HUDEP-2 (cell line): ENCODE results near the gene CFAP251.
"Not testable (repeated sequence)": the region's sequence is repeated elsewhere in the genome, so short reads cannot be mapped to it uniquely, and the experiment has no call there.

Experiments used
- DNase-seq, 76 experiments: peaks; one replicate each; lab custom pipeline; 2025; ENCODE audit not compliant: unreplicated experiment in 76 of 76; lab: John Stamatoyannopoulos, UW

Gene CFAP251, protein sequence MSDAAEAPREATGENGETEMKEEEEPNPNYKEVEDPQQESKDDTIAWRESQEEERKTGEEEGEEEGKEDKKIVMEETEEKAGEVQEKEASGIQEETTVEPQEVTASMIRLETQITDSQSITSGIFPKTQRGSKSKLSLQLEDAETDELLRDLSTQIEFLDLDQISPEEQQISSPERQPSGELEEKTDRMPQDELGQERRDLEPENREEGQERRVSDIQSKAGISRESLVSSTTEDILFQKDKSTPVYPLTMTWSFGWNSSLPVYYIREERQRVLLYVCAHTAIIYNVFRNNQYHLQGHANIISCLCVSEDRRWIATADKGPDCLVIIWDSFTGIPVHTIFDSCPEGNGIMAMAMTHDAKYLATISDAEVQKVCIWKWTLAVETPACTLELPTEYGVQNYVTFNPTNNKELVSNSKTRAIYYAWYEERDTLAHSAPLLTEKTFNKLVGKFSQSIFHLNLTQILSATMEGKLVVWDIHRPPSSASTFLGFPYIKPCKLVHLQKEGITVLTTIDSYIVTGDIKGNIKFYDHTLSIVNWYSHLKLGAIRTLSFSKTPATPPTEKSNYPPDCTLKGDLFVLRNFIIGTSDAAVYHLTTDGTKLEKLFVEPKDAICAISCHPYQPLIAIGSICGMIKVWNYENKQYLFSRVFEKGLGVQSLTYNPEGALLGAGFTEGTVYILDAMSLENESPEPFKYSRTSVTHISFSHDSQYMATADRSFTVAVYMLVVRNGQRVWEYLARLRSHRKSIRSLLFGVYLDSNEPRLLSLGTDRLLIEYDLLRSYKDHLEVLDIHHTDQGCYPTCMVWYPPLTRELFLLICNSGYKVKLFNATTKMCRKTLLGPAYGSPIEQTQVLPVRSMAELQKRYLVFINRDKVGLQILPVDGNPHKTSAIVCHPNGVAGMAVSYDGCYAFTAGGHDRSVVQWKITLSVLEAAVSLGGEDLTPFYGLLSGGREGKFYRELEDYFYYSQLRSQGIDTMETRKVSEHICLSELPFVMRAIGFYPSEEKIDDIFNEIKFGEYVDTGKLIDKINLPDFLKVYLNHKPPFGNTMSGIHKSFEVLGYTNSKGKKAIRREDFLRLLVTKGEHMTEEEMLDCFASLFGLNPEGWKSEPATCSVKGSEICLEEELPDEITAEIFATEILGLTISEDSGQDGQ

GRCh38 chr12:121917950-121918678 lies at the start of gene CFAP251:
TSS of gene CFAP251 (plus strand) at chr12:121918592. CDS start at chr12:121921306, 2,714 bp downstream.
- DNase-seq = peak; percentile 26 to 98 (median 95)

- not testable (repeated sequence) for DNase-seq
These were observed 49.2 kb upstream of the CFAP251 start for GRCh38 chr12:121869229-121869628.

GRCh38 chr12:121871467-121871866 lies 46.9 kb upstream of the CFAP251 start:
- DNase-seq = peak in 75 of 76 experiments; percentile 63 to 98 (median 93)

GRCh38 chr12:121872546-121873215 lies 45.7 kb upstream of the CFAP251 start:
- DNase-seq = peak in 9 of 76 experiments; percentile 9 to 40 (median 16)

DNA sequence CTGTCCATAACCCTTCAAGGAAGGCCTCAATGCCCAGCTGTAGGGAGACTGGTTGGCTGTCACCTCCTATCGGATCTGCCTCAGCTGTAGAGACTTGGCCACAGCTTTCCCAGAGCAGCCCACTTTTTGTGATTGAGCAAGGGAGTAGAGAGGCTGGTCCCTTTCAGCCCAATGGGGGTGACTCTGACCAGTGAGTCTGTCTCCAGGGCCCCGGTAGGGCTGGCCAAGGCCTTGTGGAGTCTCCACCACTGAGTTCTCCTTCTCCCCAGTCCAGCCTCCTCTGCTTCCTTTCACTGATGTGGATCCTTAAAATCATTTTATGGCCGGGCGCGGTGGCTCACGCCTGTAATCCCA lies 45.2 kb upstream of the CFAP251 start:
- DNase-seq = no peak

DNA sequence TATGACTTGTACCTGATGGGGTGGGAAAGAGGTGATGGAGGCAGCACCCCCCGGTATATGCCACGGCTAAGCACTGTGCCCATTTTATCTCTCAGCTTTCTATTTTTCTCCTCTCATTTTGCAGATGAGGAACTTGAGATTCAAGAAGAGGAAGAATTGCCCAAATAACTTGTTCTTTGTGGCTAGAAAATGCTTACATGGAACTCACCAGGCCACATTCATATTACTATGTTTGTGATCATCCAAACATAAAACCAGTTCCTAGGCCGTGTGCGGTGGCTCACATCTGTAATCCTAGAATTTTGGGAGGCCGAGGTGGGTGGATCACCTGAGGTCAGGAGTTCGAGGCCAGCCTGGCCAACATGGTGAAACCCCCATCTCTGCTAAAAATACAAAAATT lies 44.3 kb upstream of the CFAP251 start:
- DNase-seq = no peak

- DNase-seq = no peak
These were observed 42.8 kb upstream of the CFAP251 start for GRCh38 chr12:121875582-121875981.

DNA sequence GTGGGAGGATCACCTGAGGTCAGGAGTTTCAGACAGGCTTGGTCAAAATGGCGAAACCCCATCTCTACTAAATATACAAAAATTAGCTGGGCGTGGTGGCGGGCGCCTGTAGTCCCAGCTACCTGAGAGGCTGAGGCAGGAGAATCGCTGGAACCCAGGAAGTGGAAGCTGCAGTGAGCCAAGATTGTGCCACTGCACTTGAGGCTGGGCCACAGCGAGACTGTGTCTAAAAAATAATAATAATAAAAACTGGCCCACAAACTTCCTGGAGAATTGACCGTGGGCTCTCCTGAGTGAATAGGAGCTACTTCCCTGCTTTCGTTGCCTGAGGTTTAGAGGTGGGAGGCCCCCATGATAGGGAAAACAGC lies 42.3 kb upstream of the CFAP251 start:
- not testable (repeated sequence) for DNase-seq

DNA sequence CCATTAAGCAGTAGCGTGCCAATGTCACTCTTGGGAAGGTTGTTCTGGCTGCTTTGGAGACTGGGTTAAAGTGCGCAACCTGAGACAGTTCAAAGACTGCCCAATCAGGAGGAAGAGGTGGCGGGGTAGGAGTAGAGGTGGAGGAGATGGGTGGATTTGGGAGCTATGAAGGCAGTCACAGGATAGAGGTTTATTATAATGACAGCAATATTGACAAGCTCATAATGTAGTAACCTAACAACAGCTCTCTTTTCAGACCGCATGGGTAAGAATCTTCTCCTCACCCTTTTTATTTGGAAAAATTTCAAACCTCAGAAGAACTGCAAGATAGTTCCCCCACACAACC lies 35.1 kb upstream of the CFAP251 start:
- DNase-seq = no peak

GRCh38 chr12:121885129-121885528 lies 33.3 kb upstream of the CFAP251 start:
- DNase-seq = not testable (repeated sequence)

DNA sequence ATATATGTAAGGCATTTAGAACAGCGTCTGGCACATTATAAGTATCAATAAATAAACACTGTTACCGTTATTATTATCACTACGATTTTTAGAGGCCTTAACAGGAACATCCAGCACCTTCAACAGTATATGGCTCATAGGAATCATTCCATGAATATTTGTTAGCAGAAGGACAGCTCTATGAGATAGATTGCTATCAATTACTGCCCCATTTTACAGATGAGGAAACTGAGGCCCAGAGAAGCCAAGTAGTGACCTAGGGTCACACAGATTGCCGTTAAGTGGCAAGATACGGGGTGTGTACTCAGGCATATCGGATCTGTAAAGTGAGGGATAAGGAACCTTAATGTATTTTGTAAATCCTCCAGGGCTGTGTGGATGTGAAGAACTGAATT lies 30.3 kb upstream of the CFAP251 start:
- no peak for DNase-seq

DNA sequence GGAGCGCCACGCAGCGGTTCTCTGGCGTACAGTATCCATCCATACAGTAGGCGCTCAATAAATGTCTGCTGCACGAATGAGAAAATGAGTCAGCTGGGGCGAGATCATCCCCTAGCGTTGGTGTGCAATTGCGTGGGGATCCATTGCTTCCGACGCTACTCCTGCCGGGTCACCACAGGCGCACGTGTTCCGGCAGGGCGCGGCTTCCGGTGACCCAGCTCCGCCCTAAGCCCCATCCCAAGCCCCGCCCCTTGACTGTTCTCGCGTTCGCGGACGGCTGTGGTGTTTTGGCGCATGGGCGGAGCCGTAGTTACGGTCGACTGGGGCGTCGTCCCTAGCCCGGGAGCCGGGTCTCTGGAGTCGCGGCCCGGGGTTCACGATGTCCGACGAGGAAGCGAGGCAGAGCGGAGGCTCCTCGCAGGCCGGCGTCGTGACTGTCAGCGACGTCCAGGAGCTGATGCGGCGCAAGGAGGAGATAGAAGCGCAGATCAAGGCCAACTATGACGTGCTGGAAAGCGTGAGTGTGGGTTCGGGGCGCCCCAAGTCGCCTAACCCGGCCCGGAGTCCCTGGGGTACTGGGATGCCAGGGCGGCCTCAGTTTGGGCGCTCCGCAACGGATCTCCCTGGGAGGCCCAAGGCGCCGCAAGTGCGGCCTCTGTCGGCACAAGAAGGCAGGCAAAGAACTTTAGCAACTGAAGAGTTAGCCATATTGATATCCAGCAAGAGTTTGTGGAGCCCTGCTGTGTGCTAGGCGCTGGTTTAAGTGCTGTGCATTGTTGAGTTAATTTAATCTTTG lies 29.7 kb upstream of the CFAP251 start, which contains the start of gene PSMD9:
Gene PSMD9 (plus strand): TSS at position 313 of the 796 bp plus-strand sequence. CDS start 67 bp downstream, at position 380.
- peak; percentile 51 to 99 (median 97) for DNase-seq

DNA sequence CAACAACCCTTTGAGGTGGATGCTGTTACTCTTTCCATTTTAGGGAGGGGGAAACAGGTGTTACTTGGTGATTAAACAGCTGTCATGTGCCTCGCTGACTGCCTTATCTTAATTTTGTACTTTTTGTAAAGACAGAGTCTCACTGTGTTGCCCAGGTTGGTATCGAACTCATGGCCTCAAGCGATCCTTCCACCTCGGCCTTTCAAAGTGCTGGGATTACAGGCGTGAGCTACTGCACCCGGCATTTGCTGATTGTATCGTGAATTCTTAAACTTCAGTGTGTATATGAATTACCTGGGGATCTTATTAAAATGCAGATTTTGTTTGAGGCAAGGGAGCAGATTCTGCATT lies 29.1 kb upstream of the CFAP251 start:
- peak in 2 of 76 experiments; percentile 32 to 49 for DNase-seq

- not testable (repeated sequence) for DNase-seq
These were observed 28.7 kb upstream of the CFAP251 start for GRCh38 chr12:121889661-121890060.

DNA sequence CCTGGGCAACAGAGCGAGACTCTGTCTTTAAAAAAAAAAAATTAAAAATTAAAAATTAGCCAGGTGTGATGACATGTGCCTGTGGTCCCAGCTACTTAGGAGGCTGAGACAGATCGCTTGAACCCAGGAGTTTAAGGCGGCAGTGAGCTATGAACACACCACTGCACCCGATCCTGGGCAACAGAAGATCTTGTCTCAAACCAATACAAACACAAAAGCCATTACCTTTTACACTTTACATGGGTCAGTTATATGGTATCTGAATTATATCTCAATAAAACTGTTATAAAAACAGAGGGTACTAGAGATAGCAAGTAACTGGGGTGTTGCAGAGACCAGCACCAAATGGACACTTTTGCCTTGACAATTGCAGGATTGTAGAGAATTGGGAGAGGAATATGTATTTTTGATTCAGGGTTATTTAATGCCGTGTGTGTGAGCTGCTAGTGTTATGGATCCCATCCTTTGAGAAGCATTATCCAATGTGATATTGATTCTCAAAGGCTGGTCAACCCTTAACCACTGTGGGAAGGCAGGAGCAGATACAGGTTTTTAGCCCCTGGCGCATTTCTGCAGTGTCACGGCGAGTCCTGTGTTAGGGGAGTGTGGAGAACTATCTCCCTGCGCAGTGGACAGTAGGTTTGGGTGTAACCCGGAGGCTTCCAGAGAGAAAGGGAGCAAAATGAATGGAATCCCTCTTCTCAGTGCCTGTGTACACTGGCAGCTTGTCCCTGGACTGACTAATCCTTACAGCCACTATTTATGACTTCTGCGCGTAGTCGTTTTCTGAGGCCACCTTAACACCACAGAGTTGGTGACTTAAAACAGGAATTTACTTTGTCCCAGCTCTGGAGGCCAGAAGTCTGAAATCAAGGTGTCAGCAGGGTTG lies 25.5 kb upstream of the CFAP251 start:
- DNase-seq = no peak

DNA sequence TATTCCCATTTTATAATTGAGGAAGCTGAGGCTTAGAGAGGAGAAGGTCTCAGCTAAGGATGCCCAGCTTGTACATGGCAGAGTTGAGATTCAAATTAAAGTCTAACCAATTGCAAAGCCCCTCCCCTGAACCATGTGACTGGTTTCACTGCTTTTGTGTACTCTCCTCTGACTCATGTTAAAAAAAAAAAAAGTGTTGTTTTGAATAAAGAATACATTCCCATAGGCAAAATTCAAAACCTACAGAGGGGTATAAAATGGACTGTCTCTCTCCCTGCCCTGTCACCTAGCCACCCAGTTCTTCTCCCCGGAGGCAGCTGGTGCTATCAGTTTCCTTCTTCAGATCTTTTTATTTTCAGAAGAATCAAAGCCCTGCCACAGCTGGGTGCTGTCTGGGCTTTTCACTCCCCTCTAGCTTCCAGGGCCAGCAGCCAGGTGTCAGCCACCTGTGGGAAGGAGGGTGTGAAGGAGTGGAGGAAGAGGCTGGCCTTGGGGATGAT lies 24.4 kb upstream of the CFAP251 start:
- DNase-seq = no peak

- DNase-seq = peak in 8 of 76 experiments; percentile 3 to 19 (median 12)
These were observed 23.8 kb upstream of the CFAP251 start for GRCh38 chr12:121894633-121895032.

DNA sequence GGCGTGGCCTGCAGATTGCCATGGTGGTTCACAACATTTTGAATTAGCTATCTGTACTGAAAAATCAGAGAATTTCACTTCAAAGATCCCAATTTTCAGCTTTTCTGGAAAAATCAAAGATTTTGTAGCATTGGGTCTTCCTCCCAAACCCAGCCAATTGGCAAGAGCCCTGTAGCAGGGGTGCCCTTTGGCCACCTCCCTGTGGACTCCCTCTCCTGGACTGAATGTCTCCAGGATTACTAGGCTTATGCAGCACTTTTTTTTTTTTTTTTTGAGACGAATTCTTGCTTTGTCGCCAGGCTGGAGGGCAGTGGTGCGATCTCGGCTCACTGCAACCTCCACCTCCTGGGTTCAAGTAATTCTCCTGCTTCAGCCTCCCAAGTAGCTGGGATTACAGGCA lies 20.1 kb upstream of the CFAP251 start:
- no peak for DNase-seq
